Fibroblast of the aortic adventitia (primary cell): Measurements from ENCODE around the gene ESYT3. TPM values are rescaled to one million over a fixed set of nuclear protein-coding genes. Genes with fewer than 3 reads are reported as not detected.

Experiments used
- DNase-seq: peaks from one replicate; pipeline ENCODE4 v3.0.0-alpha.2; 2010; ENCODE audit warnings: low read depth
- H3K4me3 ChIP-seq: 2 replicates; pipeline ENCODE4 v1.5.1; 2011; ENCODE audit warnings: low read depth, mild to moderate bottlenecking, control low read depth, low read length, moderate library complexity
- CTCF ChIP-seq: IDR thresholded peaks from 2 replicates; pipeline ENCODE4 v1.5.1; 2011; ENCODE audit warnings: mild to moderate bottlenecking, low read length, control low read depth, inconsistent platforms; ENCODE audit not compliant: insufficient read depth
- total RNA-seq: library from RNA; depleted of rRNA; stranded (reverse); fragments of >200 nt; gene quantifications from 2 replicates; pipeline ENCODE4 v1.2.3, GENCODE V29; 2012; ENCODE audit warnings: low replicate concordance

The ESYT3 gene
- total RNA-seq, 1 donor = 0.27 TPM

GRCh38 chr3:138400651-138401070 lies 33.8 kb upstream of the ESYT3 start:
- no peak overlapping the region for H3K4me3 ChIP-seq
- TF ChIP-seq CTCF = no peak
- no peak for DNase-seq

DNA sequence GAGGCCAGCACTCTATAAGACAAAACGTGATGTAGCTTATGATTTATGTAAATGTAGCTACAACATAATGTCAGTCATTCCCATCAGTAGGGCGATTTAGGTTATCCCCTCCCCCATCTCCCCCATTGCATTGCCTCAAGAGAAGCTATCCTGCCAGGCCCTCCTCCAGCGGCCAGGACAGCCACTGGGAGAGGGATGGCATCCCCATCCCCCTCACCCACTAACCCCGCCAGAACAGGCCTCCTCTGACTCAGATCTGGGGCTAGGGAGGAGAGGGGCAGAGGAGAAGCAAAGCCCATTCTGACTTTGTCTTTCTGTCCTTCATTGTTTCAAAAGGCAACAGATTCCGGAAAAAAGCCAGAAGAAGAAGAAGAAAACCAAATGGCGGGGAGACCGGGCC lies 32.6 kb upstream of the ESYT3 start:
- no peak overlapping the region for H3K4me3 ChIP-seq
- no peak for DNase-seq
- no peak for TF ChIP-seq CTCF

DNA sequence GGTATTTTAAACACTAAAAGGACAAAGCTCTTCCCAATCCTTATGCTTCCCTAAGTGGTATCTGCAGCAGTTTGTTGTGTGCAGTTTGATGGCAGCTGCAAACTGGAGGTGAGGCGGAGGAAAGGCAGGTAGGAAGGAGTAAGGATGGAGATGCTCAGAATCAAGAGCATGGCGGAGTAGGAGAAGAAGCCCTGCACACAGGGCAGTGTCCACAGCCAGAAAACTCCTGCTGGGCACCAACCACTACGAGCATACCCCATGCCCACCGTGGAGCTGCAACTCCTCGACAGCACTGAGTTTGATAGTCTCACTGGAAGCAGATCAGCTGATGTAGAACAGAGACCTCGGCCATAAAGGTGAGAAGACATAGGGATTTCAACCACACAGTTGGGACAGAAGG lies 30.3 kb upstream of the ESYT3 start:
- H3K4me3 ChIP-seq = no peak overlapping the region
- no peak for DNase-seq

DNA sequence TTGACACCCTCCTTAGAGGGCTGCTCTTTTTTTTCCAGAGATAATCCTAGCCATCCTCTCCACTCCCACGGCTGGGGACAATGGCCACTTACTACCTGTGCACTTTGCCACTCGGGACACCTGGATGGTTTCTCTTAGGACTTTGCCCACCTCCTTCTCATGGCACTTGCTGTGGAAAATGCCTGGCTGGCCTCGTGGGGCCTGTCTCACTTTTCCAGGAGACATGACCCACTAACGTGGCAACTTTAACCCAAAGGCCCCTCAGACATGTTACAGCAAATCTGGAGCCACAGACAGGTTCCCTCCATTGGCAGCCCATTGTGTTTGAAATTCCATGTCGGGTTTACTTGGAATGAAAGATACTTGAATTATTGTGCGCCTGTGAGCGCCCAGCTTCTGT lies 29.4 kb upstream of the ESYT3 start:
- no peak overlapping the region for H3K4me3 ChIP-seq
- no peak for DNase-seq
- TF ChIP-seq CTCF = no peak

More for the DNA sequence above, 30.3 kb upstream of the ESYT3 start:
- no peak for TF ChIP-seq CTCF

DNA sequence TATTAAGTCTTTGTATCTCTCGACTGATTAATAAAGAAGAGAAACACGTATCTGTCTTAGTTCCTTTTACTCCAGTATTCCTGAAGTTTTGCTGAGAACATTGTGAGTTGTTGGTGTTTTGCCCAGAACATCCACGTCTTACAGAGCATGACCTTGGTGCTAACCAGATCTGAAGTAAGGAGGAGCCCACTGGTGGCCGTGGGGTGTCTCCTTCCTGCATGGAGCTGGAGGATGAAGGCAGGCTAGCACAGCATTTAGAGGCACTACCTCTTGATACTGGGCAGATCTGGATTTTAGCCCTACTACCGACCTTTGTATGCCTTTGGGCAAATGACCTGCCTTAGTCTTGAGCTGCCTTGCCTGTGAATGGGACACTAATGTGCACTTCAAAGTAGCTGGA lies 28.9 kb upstream of the ESYT3 start:
- H3K4me3 ChIP-seq = no peak overlapping the region
- DNase-seq = no peak
- no peak for TF ChIP-seq CTCF

- no peak for DNase-seq
- no peak overlapping the region for H3K4me3 ChIP-seq
- TF ChIP-seq CTCF = no peak
These were observed 27.8 kb upstream of the ESYT3 start for GRCh38 chr3:138406606-138407005.

GRCh38 chr3:138407236-138407907 lies 27.0 kb upstream of the ESYT3 start:
- DNase-seq = no peak
- no peak for TF ChIP-seq CTCF
- no peak overlapping the region for H3K4me3 ChIP-seq
